Kidney tubule cell (primary cell): ENCODE measurements around the gene CT55.
"Not testable (repeated sequence)": the region's sequence is repeated elsewhere in the genome, so short reads cannot be mapped to it uniquely, and the experiment has no call there.

Source experiments
- DNase-seq: peaks from one replicate; pipeline ENCODE4 v3.0.0-alpha.2; 2018; ENCODE audit warnings: low spot score

Gene CT55, protein sequence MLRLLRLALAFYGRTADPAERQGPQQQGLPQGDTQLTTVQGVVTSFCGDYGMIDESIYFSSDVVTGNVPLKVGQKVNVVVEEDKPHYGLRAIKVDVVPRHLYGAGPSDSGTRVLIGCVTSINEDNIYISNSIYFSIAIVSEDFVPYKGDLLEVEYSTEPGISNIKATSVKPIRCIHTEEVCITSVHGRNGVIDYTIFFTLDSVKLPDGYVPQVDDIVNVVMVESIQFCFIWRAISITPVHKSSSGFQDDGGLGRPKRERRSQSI

DNA sequence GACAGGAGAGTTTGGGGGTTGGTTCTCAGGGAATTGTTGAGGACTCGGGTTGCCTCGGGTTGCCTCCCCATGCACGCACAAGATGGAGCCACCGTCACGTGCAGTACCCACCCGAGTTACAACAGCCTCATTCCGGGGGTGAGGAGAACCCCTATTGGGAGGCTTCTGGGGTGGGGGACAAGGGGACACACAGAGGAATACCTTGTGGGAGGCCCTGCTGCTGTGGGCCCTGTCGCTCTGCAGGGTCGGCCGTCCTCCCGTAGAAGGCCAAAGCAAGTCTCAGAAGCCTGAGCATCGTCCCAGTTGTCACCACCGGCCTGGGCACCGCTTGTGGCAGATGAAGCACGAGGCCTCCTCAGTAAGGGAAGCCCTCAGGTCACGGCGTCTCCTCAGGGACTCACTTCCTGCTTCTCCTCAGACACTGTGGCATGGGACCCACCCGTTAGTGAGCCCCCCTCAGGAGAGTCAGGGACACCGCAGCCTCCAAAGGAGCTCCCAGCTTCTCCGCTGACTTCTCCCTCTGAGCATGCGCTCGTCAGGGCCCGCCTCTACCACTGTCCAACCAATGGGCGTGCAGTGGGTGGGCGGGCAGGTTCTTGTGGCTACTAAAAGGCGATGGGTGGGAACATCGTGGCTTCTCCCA lies at the start of gene CT55:
CT55 (minus strand) TSS at position 522 of the 643 bp plus-strand sequence; CDS start at position 295, 227 bp downstream.
- no peak for DNase-seq

GRCh38 chrX:135213200-135213844 lies 42.1 kb upstream of the CT55 start:
- no peak for DNase-seq

DNA sequence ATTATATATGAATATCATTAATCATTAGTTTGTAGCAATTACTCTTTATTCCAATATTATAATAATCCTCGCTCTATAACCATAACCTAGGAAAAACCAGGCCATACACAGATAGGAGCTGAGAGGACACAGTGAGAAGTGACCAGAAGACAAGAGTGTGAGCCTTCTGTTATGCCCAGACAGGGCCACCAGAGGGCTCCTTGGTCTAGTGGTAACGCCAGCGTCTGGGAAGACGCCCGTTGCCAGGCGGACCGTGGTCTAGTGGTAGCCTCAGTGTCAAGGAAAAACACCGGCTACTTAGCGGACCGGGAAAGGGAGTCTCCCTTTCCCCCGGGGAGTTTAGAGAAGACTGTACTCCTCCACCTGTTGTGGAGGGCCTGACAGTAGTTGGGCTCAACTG lies 35.2 kb upstream of the CT55 start:
- not testable (repeated sequence) for DNase-seq

DNA sequence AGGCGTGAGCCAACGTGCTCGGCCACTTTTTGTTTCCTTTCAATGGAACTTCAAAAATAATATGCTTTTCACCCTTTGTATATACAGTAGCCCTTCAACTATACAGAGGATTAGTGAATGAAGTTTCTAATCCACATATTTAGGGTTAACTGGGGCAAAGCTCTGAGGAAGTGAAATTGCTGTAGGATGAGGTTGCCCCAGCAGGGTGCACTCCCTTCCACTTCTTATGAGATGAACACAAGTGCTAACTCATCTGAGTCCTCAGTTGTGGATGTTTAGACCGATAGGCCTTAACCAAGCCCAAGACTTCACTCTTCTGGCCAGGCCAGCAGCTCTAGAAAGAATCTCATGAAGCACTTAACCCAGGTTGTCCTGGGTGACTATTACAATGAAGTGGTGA lies 29.1 kb upstream of the CT55 start:
- DNase-seq: no peak

DNA sequence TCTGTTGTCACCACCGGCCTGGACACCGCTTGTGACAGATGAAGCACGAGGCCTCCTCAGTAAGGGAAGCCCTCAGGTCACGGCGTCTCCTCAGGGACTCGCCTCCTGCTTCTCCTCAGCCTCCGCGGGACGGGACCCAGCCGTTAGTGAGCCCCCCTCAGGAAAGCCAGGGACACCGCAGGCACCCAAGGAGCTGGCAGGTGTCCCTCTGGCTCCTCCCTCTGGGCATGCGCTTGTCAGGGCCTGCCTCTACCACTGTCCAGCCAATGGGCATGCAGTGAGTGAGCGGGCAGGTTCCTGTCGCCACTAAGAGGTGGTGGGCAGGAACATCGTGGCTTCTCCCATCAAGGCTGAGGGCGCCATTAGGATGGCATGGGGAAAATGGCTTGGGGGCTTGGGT lies 23.5 kb upstream of the CT55 start:
- DNase-seq: no peak

DNA sequence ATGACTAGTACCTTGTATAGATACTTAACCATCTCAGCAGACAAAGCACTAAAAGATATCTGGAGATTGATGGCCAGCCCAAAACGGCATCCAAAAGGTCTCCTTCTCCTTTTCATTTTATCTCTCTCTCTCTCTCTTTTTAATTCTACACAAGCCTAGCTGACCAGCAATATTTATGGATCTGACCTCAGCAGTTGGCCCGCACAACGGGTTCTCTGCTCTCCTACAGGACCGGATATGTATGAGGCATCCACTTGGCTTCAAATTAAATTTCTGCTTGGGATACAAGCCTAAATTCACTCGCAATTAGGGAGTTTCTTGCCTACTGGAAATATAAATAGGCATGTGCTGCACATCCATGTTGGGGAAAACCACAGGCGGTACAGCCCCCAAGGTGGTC lies 22.5 kb upstream of the CT55 start:
- DNase-seq: no peak

- no peak for DNase-seq
These were observed 20.6 kb upstream of the CT55 start for GRCh38 chrX:135191838-135192237.

DNA sequence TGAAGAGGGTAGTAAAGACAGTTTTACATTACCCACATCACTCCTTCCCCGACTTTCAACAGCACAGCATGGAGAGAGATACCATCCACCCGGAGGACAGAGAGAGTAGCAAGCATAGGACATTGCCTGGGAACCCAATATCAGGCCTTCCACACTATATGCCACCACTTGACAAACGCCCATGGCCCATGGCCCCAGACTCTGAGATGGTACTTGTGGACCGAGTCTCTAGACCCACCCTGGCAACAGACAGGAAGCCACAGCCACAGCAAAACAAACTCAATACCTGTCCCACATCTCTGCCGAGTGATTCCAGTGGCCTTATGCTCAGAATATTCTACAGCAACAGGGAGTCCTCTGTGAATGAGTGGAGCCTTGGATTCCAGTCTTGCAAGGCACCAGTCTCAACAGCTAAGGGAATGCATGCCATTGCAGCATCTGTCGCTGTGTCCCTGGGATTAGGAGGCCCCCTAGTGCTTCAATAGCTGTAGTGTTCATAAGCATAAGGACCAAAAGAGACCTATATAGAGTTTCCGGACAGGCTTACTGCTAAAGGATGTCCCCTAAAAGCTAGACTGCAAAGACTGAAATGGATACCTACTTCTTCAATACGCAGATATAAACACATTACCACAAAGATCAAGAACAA lies 14.7 kb upstream of the CT55 start:
- peak; percentile 60 for DNase-seq

- DNase-seq: no peak
These were observed 7.4 kb upstream of the CT55 start for GRCh38 chrX:135178636-135179035.

DNA sequence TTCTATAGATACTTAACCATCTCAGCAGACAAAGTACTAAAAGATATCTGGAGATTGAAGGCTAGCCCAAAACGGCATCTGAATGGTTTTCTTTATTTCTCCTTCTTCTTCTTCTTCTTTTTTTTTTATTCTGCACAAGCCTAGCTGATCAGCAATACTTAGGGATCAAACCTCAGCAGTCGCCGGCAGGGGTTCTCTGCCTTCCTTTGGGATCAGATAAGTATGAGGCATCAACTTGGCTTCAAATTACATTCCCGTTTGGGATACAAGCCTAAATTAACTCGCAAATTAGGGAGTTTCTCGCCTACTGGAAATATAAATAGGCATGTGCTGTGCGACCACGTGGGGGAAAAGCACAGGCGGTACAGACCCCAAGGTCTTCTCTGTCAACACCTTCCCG lies 730 bp downstream of the CT55 start:
- DNase-seq: no peak

GRCh38 chrX:135169534-135169933 lies 1.7 kb downstream of the CT55 start:
- DNase-seq: not testable (repeated sequence)

- DNase-seq: no peak
These were observed 2.7 kb downstream of the CT55 start for GRCh38 chrX:135168486-135168885.

- not testable (repeated sequence) for DNase-seq
These were observed 16.5 kb downstream of the CT55 start for GRCh38 chrX:135154688-135155087.

DNA sequence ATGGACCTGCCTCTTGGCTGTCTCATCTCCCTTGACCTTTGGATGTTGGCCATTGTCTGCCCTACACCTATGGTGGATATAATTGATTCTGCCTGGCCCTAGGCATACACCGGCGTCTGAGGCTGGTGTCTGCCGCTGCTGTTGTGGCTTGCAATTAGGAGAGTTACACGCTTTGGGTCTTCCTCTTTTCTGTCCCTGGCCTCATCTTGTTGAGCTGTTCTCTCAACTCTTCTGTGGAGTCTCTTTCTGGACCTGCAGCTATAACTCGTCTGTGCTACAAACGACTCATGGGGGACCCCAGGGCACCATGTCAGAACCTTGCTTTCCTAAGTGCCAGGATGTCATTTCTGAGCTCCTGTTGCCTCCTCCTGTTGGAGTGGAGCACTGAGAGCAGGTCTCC lies 45.1 kb downstream of the CT55 start:
- not testable (repeated sequence) for DNase-seq

DNA sequence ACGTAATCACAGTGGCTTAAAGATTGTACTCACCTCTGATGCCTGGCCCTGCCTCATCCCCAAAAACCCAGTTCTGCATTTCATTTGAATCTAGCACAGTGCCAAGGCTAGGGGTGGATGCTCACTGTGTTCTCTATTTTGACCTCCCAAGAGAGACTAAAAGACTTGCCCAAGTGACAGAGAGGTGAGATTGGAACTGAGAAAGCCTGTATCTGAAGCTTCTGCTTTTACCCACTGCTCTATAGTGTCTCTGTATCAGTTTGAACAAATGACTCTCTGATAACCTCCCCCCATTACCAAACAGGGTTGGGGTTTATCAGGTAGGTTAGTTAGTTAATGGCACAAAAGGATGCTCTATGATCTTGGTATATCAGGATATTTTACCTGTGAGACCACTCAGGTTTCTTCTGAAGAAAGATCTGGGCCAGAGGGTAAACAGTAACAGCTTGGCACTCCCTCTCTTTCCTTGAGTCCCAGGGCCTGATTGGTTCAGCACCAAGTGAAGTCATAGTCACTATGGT lies 51.1 kb downstream of the CT55 start, which contains the start of gene ETDB:
ETDB (minus strand) TSS at position 471 of the 521 bp plus-strand sequence. CDS start 1,265 bp downstream, outside the sequence.
- DNase-seq: not testable (repeated sequence)

DNA sequence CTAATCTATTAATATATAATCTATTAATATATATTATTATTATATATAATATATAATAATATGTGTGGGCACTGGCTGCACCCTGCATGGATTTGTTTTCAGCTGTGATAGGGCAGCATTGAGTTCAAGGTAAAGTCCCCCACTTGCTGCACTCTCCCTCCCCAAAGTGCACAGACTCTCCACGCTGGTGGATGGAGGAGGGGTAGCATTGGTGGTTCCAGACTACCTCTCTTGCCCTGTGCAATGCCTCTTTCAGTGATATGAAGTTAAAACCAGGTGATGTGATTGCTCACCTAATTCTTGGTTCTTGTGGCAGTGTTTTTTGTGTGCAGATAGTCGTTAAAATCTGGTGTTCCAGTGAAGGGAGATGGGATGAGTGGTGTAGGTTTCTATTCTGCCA lies 55.1 kb downstream of the CT55 start:
- not testable (repeated sequence) for DNase-seq

DNA sequence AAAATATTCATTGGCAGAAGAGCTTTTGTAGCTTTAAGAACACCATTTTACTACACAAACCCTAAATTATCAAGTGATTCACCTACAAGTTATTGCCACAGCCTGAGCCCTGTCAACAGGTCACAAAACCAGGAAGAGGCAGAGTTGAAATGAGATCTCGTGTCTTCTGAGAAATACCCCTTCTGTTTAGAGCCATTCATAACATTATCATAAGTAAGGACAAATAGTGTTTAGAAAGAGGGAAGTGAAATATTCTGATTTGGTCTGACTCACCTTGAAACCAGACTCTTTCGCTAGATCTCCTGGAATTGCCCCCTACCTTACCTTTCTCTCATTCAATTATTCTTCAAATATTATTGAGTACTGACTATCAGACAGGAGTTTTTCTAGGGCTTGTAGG lies 56.8 kb downstream of the CT55 start:
- peak; percentile 38 for DNase-seq

GRCh38 chrX:135112743-135113142 lies 58.5 kb downstream of the CT55 start:
- DNase-seq: no peak

GRCh38 chrX:135112096-135112729 lies 59.0 kb downstream of the CT55 start:
- DNase-seq: peak; percentile 47

DNA sequence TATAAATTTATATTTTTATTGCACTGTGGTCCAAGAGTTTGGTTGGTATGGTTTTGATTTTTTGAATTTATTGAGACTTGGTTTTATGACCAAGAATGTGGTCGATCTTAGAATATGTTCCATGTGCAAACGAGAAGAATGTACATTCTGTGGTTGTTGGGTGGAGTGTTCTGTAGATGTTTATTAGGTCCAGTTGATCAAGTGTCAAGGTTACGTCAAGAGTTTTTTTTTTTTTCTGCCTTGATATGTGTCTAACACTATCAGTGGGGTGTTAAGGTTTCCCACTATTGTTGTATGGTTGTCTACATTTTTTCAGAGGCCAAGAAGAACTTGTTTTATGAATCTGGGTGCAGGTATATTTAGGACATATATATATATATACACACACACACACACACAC lies 61.6 kb downstream of the CT55 start:
- DNase-seq: no peak
